CD4-positive, alpha-beta T cell treated with Interleukin-4 for 1 hour (primary cell): Measurements from ENCODE around the gene FILIP1L.

Source experiments
- DNase-seq, 2 donors: peaks; one replicate each; pipeline ENCODE4 v3.0.0-alpha.2; 2020 to 2022

Gene FILIP1L

GRCh38 chr3:100039075-100039474 is 75.2 kb downstream of the FILIP1L start:
- DNase-seq: no peak

- DNase-seq: no peak
These were observed 80.3 kb downstream of the FILIP1L start for GRCh38 chr3:100033903-100034471.

- no peak for DNase-seq
These were observed 81.1 kb downstream of the FILIP1L start for GRCh38 chr3:100033184-100033583.

- DNase-seq: no peak
These were observed 82.1 kb downstream of the FILIP1L start for GRCh38 chr3:100032243-100032642.

- no peak for DNase-seq
These were observed 83.3 kb downstream of the FILIP1L start for GRCh38 chr3:100030914-100031425.

- no peak for DNase-seq
These were observed 84.0 kb downstream of the FILIP1L start for GRCh38 chr3:100030346-100030745.

GRCh38 chr3:100029689-100030088 is 84.6 kb downstream of the FILIP1L start:
- no peak for DNase-seq

- no peak for DNase-seq
These were observed 85.2 kb downstream of the FILIP1L start for GRCh38 chr3:100029052-100029451.

- no peak for DNase-seq
These were observed 87.0 kb downstream of the FILIP1L start for GRCh38 chr3:100027321-100027720.

GRCh38 chr3:100024520-100025303 is 89.6 kb downstream of the FILIP1L start:
- DNase-seq: no peak

- DNase-seq: no peak
These were observed 90.7 kb downstream of the FILIP1L start for GRCh38 chr3:100023595-100023994.

GRCh38 chr3:100023150-100023549 is 91.2 kb downstream of the FILIP1L start:
- DNase-seq: no peak

- DNase-seq: no peak
These were observed 91.8 kb downstream of the FILIP1L start for GRCh38 chr3:100022506-100022905.

- DNase-seq: no peak
These were observed 93.2 kb downstream of the FILIP1L start for GRCh38 chr3:100020876-100021644.

GRCh38 chr3:100019719-100020118 is 94.6 kb downstream of the FILIP1L start:
- no peak for DNase-seq

- no peak for DNase-seq
These were observed 95.5 kb downstream of the FILIP1L start for GRCh38 chr3:100018806-100019205.

- no peak for DNase-seq
These were observed 104.2 kb downstream of the FILIP1L start for GRCh38 chr3:100010087-100010417.

- no peak for DNase-seq
These were observed 104.8 kb downstream of the FILIP1L start for GRCh38 chr3:100009276-100010086.

GRCh38 chr3:100008081-100008698 is 106.1 kb downstream of the FILIP1L start:
- no peak for DNase-seq

GRCh38 chr3:100007313-100007712 is 107.0 kb downstream of the FILIP1L start:
- no peak for DNase-seq

GRCh38 chr3:100006570-100007271 is 107.6 kb downstream of the FILIP1L start:
- DNase-seq: no peak
